K562 (cell line): Measurements from ENCODE around the gene KIFAP3. TPM values are rescaled to one million over a fixed set of nuclear protein-coding genes. Genes with fewer than 3 reads are reported as not detected.

Source experiments
- ARNT ChIP-seq, 2 experiments: fragments of 450-650 bp; IDR thresholded peaks; 2 replicates each; pipeline ENCODE4 v1.6.1; 2016; ENCODE audit warnings: mild to moderate bottlenecking in 1 of 2
- CEBPG ChIP-seq, 3 experiments: fragments of 200-800 bp in 1 of 3; sonication (Bioruptor generic) in 1 of 3; sonication (generic) in 1 of 3; formaldehyde crosslinking in 1 of 3; IDR thresholded peaks in 2 of 3; conservative IDR thresholded peaks in 1 of 3; 2 replicates each; pipeline versions ENCODE4 v1.6.1 to v1.8.0; 2016 to 2022; ENCODE audit warnings: missing compliant biosample characterization in 2 of 3, missing genetic modification characterization in 2 of 3, mild to moderate bottlenecking in 1 of 3, missing genetic modification reagents in 1 of 3
- CHD2 ChIP-seq: IDR thresholded peaks from 2 replicates; pipeline ENCODE4 v1.6.1; 2011; ENCODE audit warnings: low read depth, low read length
- GTF2E2 ChIP-seq: fragments of 200-800 bp; sonication (Bioruptor generic); IDR thresholded peaks from 2 replicates; pipeline ENCODE4 v1.6.1; 2016; ENCODE audit warnings: missing genetic modification characterization, missing compliant biosample characterization
- RB1 ChIP-seq: fragments of 450-650 bp; IDR thresholded peaks from 2 replicates; pipeline ENCODE4 v1.6.1; 2017; ENCODE audit warnings: low read depth, mild to moderate bottlenecking
- RBM22 ChIP-seq: fragments of 200-400 bp; formaldehyde crosslinking; IDR thresholded peaks from 2 replicates; pipeline ENCODE4 v1.6.1; 2018; ENCODE audit warnings: low read length, low read depth; ENCODE audit not compliant: poor library complexity, severe bottlenecking
- ZNF212 ChIP-seq: fragments of 450-650 bp; formaldehyde crosslinking; IDR thresholded peaks from 2 replicates; pipeline ENCODE4 v1.4.0; 2020; ENCODE audit warnings: mild to moderate bottlenecking
- polyA plus RNA-seq, 8 experiments: library from polyadenylated mRNA; depleted of rRNA in 4 of 8; stranded (reverse) in 5 of 8; unstranded in 3 of 8; fragments of >200 nt; fragmentation: Nextera tagmentation in 2 of 8; fragmentation: Illumina TruSeq in 1 of 8; extraction: Ambion mirVana in 2 of 8; extraction: Trizol in 1 of 8; gene quantifications; 2 replicates each; pipeline versions ENCODE4 v1.2.1 to v1.2.3, GENCODE V29; 2011 to 2014; ENCODE audit warnings: inconsistent platforms in 1 of 8, missing spikeins in 1 of 8
- total RNA-seq, 7 experiments: library from RNA; depleted of rRNA in 6 of 7; stranded (reverse); fragments of >200 nt in 6 of 7; fragmentation: Illumina TruSeq in 2 of 7; extraction: Trizol in 2 of 7; gene quantifications; 2 replicates each; pipeline versions ENCODE4 v1.2.1 to v1.2.3, GENCODE V29; 2011 to 2021; ENCODE audit warnings: low replicate concordance in 1 of 7
- TF ChIP-seq, protein P1 (sequence below): fragments of 250-450 bp; sonication (Bioruptor Pico); IDR thresholded peaks from 2 replicates; pipeline ENCODE4 v1.5.0; 2021; ENCODE audit warnings: mild to moderate bottlenecking, moderate library complexity
- TF ChIP-seq, protein P2 (sequence below): sonication (generic); formaldehyde crosslinking; IDR thresholded peaks from 2 replicates; pipeline ENCODE4 v1.8.0; 2022; ENCODE audit warnings: mild to moderate bottlenecking, missing genetic modification reagents
- TF ChIP-seq, protein P3 (sequence below): fragments of 450-650 bp; IDR thresholded peaks from 2 replicates; pipeline ENCODE4 v1.6.1; 2017; ENCODE audit warnings: antibody characterized with exemption
- TF ChIP-seq, protein P4 (sequence below): fragments of 150-350 bp; IDR thresholded peaks from 2 replicates; pipeline ENCODE4 v1.6.1; 2014; ENCODE audit warnings: low read depth, mild to moderate bottlenecking, low read length, borderline replicate concordance
- TF ChIP-seq, protein P5 (sequence below): fragments of 450-650 bp; IDR thresholded peaks from 2 replicates; pipeline ENCODE4 v1.6.1; 2016
- TF ChIP-seq, protein P6 (sequence below): fragments of 450-650 bp; formaldehyde crosslinking; IDR thresholded peaks from 2 replicates; pipeline ENCODE4 v1.4.0; 2020; ENCODE audit warnings: mild to moderate bottlenecking, moderate library complexity

Gene KIFAP3
- total and polyA plus RNA-seq, 9 of the 15 experiments (the other 6 are each of a cell fraction or from before 2014, with no cell fraction given) = 8.8 to 17.5 (median 11.8) TPM

DNA sequence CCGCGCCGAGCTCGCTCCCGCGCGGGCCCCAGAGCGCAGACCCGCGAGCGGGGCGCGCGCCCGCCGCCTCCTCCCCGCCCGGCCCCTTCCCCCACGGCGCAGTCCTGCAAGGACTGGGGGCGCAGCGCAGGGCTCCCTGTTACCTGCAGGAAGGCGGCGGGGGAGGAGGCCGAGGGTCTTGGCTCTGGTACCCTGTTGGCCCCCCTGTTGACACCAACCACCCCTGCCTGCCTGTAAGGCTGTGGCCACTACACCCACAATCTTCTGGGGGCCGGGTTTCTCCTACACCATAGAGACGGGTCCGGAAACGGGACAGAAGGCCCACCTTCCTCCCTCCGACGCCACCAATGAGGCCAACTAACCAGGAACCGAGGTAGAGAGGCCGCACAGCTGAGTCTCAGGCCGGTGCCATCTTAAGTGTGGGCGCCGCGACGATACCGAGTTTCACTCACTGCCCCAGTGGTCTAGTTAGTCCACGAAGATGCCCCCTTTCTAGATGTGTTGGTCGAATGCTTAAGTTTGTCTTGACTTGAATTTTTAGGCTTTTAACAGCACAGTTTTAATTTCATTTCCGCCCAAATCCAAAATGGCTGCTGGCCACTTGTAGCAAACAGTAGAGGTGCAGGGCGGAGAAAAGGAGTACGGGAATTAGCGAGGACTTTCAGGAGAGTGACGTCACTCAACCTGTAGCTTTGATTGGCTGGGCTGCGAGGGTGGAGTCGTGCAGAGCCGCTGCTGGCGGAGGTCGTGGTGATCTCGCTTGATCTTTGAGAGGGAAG lies 180.7 kb downstream of the KIFAP3 start, which contains the start of gene SCYL3 (continued):
- TF ChIP-seq, protein P1, sequence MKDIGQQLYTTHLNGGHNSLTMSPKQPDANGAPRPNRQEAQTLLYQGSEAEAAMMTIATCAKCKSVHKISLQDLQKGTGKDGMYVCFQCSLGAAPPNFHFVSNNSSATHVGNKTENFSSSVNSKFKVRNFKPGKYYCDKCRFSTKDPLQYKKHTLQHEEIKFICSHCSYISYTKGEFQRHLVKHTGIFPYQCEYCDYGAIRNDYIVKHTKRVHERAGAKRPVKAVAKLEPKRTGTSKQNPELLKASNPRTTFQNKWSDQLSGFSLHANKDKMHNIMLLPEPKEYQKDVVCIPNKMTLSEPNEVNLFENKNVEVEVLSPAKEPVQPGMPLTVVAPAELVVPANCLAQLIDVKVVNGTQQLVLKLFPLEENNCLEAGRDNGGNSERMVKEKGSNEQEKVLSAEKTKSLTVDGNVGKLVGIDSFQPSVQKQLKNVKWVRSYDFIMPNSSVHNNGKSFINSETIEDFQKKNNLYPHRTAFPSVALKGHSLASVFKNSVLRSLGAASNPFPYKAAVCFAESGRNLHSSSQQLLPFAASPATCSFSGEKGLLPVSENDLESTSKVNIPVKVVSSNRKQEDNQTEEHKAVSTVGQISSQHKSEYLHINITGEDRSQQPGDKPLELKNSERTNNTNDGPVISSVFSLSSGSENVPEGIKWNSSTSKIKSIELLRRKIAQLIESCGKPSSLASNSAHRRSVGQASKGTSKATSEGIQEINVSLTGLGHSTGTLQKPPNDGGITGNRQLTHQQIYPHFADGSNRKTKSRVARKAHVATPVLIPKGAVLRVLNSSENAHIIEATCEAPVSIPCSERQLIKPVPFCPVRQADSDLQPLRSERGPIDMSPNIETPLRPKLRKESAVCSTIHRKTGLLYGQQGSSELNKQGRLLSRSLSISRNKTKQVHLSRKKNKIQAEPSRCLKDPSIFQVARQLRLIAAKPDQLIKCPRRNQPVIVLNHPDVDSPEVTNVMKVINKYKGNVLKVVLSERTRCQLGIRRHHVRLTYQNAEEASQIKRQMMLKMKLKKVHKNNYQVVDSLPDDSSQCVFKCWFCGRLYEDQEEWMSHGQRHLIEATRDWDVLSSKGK = no peak
- TF ChIP-seq, protein P2, sequence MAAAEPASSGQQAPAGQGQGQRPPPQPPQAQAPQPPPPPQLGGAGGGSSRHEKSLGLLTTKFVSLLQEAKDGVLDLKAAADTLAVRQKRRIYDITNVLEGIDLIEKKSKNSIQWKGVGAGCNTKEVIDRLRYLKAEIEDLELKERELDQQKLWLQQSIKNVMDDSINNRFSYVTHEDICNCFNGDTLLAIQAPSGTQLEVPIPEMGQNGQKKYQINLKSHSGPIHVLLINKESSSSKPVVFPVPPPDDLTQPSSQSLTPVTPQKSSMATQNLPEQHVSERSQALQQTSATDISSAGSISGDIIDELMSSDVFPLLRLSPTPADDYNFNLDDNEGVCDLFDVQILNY (CRISPR knock-in tag) = no peak; the same call in 1 of the 2 replicates
- TF ChIP-seq RBM22 (peak; percentile 3), ARNT (IDR thresholded peaks at IDR 0.05) (peak; percentile 89 to 96), GTF2E2 (tag) (peak; percentile 39; the same call in 1 of the 2 replicates), CHD2 (peak; percentile 55), ZNF212 (CRISPR knock-in tag) (no peak), CEBPG (CRISPR knock-in tag; IDR thresholded peaks at IDR 0.05) (no peak), CEBPG (tag; conservative IDR thresholded peaks at IDR 0.05 in 1 of 2, IDR thresholded peaks at IDR 0.05 in 1 of 2) (no peak), RB1 (peak; percentile 30; the same call in 1 of the 2 replicates)
- TF ChIP-seq, protein P3, sequence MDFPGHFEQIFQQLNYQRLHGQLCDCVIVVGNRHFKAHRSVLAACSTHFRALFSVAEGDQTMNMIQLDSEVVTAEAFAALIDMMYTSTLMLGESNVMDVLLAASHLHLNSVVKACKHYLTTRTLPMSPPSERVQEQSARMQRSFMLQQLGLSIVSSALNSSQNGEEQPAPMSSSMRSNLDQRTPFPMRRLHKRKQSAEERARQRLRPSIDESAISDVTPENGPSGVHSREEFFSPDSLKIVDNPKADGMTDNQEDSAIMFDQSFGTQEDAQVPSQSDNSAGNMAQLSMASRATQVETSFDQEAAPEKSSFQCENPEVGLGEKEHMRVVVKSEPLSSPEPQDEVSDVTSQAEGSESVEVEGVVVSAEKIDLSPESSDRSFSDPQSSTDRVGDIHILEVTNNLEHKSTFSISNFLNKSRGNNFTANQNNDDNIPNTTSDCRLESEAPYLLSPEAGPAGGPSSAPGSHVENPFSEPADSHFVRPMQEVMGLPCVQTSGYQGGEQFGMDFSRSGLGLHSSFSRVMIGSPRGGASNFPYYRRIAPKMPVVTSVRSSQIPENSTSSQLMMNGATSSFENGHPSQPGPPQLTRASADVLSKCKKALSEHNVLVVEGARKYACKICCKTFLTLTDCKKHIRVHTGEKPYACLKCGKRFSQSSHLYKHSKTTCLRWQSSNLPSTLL = no peak
- TF ChIP-seq, protein P4, sequence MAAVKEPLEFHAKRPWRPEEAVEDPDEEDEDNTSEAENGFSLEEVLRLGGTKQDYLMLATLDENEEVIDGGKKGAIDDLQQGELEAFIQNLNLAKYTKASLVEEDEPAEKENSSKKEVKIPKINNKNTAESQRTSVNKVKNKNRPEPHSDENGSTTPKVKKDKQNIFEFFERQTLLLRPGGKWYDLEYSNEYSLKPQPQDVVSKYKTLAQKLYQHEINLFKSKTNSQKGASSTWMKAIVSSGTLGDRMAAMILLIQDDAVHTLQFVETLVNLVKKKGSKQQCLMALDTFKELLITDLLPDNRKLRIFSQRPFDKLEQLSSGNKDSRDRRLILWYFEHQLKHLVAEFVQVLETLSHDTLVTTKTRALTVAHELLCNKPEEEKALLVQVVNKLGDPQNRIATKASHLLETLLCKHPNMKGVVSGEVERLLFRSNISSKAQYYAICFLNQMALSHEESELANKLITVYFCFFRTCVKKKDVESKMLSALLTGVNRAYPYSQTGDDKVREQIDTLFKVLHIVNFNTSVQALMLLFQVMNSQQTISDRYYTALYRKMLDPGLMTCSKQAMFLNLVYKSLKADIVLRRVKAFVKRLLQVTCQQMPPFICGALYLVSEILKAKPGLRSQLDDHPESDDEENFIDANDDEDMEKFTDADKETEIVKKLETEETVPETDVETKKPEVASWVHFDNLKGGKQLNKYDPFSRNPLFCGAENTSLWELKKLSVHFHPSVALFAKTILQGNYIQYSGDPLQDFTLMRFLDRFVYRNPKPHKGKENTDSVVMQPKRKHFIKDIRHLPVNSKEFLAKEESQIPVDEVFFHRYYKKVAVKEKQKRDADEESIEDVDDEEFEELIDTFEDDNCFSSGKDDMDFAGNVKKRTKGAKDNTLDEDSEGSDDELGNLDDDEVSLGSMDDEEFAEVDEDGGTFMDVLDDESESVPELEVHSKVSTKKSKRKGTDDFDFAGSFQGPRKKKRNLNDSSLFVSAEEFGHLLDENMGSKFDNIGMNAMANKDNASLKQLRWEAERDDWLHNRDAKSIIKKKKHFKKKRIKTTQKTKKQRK = no peak
- TF ChIP-seq, protein P5, sequence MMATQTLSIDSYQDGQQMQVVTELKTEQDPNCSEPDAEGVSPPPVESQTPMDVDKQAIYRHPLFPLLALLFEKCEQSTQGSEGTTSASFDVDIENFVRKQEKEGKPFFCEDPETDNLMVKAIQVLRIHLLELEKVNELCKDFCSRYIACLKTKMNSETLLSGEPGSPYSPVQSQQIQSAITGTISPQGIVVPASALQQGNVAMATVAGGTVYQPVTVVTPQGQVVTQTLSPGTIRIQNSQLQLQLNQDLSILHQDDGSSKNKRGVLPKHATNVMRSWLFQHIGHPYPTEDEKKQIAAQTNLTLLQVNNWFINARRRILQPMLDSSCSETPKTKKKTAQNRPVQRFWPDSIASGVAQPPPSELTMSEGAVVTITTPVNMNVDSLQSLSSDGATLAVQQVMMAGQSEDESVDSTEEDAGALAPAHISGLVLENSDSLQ = peak; percentile 93
- TF ChIP-seq, protein P6, sequence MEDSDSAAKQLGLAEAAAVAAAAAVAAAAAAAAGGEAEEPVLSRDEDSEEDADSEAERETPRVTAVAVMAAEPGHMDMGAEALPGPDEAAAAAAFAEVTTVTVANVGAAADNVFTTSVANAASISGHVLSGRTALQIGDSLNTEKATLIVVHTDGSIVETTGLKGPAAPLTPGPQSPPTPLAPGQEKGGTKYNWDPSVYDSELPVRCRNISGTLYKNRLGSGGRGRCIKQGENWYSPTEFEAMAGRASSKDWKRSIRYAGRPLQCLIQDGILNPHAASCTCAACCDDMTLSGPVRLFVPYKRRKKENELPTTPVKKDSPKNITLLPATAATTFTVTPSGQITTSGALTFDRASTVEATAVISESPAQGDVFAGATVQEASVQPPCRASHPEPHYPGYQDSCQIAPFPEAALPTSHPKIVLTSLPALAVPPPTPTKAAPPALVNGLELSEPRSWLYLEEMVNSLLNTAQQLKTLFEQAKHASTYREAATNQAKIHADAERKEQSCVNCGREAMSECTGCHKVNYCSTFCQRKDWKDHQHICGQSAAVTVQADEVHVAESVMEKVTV (CRISPR knock-in tag) = no peak
